Stimulated activated naive CD4-positive, alpha-beta T cell treated with Interleukin-2 at 50 U/mL for 16 hours (primary cell): ENCODE results near the gene CDC20B.
"Not testable (repeated sequence)": the region's sequence is repeated elsewhere in the genome, so short reads cannot be mapped to it uniquely, and the experiment has no call there.

Source experiments
- DNase-seq: peaks from one replicate; lab custom pipeline; 2025; lab: John Stamatoyannopoulos, UW

CDC20B gene

DNA sequence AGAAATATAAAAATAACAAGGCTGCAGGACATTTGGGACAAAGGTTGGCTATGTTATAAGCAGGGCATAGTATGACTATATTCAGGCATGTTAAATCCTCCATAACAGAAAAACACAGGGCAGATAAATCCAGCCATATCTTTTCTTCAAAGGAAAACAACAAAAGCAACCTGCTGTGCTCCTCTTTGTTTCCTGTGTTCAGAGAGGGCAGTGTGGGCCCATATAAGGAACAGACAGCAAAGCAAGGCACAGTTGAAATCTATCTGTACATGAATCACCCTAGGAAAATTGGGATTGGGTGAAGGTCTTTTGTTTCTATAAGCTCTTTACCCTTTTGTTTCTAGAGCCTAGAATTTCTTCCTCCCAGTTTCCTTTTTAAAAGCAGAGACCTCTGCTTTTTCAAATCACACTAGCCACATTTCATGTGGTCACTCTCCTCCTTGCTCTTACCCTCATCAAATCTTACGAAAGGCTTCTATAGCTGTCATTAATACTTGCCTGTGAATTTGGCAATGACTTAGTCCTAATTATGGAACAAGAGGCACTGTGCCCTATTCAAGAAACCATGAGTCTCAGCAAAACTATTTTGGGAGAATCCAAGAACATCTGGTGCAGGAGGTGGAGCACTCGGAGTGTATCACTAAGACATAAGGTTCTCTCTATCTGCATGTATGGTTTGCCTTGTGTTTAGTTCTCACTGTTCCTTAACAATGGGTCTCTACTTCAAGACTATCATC lies 68.8 kb downstream of the CDC20B start:
- no peak for DNase-seq

DNA sequence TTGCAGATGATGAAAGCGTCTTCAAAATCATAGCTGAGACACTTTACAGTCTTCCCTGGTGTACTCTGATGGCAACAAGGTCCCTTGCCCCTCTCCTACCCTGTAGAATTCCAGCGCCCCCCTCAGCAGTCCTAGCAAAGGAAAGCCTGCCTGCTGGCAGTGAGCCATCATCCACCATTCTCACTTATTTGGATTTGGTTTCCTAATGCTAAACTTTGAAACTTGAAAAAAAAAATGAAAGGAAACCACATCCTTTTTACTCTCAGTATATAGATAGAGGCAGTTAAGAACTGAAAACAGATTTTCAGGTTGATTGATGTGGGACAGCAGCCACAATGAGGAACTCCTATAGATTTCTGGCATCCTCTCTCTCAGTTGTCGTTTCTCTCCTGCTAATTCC lies 70.6 kb downstream of the CDC20B start, which contains the start of gene GZMA:
TSS of gene GZMA (plus strand) at position 299 of the 400 bp plus-strand sequence. CDS start at position 336, 37 bp downstream.
- DNase-seq, result no peak

DNA sequence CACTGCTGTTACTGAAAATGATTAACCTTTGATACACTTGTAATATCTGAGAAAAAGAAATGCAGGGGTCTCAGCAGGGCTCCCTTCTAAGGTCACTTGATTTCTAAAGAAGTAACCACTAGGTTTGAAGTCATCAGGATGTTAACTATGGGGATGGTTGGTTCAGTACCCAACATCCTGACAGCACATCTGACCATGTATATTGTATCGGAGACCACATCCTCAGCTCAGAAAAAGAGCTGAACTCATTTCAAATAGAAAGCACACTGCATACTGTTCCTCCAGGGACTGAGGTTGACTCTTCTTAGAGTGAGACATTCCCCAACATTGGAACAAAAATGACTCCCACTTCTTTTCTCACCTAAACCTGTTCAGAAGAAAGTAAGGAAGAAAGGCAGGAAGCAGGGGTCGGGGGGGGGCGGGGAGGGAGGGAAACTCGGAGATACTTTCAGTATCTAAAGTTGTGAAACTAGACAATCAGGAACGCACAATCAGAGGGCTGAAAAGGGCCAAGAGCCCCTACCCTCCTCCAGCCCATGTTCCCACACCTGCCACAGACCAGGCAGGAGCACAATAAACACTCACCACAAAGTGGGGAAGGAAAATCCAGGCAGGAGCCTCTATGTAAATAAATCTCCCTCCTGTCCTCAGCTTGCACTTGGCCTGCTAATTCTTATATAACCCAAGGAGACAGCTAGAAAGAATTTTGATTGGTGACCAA lies 71.3 kb downstream of the CDC20B start:
- DNase-seq, result no peak

DNA sequence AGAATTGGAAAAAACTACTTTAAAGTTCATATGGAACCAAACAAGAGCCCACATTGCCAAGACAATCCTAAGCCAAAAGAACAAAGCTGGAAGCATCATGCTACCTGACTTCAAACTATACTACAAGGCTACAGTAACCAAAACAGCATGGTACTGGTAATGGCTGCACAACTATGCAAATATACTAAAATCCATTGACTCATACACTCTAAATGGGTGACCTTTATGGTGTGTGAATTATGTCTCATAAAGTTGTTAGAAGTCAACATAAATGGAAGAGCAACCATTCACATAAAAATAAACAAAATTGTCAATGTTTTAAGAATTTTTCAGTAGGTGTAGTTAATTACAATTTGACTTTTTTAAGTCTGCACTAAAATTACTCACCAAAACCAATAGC lies 71.8 kb downstream of the CDC20B start:
- DNase-seq, result not testable (repeated sequence)

DNA sequence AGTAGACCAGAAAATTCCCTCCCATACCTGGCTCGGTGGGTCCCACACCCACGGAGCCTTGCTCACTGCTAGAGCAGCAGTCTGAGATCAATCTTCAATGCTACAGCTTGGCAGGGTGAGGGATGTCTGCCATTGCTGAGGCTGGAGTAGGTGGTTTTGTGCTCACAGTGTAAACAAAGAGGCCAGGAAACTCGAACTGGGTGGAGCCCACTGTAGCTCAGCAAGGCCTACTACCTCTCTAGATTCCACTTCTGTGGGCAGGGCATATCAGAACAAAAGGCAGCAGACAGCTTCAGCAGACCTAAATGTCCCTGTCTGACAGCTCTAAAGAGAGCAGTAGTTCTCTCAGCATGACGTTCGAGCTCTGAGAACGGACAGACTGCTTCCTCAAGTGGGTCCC lies 76.1 kb downstream of the CDC20B start:
- DNase-seq, result no peak

DNA sequence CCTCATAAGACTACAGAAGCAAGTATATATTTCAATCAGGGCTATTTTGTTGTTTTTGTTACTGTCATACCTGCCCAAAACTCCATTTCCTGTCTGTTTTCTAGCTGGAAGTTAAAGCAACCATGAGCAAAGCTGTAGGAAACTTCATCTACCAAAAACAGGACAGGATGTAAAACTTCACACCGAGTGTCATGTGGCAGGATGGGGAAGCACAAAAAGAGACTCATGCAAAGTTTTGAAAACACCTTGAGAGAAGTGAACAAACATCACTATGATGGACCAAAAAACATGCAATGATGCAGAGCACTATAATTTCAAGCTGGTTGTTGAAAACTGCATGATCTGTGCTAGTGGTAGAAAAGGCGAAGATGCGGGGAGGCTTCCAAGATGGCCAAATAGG lies 76.8 kb downstream of the CDC20B start:
- DNase-seq, result no peak

DNA sequence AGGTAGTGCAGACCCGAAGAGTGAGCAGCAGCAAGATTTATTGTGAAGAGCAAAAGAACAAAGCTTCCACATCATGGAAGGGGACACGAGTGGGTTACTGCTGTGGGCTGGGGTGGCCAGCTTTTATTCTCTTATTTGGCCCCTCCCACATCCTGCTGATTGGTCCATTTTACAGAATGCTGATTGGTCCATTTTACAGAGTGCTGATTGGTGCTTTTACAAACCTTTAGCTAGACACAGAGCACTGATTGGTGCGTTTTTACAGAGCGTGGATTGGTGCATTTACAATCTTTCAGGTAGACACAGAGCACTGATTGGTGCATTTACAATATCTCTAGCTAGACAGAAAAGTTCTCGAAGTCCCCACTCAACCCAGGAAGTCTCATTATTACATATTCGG lies 82.0 kb downstream of the CDC20B start:
- not testable (repeated sequence) for DNase-seq

DNA sequence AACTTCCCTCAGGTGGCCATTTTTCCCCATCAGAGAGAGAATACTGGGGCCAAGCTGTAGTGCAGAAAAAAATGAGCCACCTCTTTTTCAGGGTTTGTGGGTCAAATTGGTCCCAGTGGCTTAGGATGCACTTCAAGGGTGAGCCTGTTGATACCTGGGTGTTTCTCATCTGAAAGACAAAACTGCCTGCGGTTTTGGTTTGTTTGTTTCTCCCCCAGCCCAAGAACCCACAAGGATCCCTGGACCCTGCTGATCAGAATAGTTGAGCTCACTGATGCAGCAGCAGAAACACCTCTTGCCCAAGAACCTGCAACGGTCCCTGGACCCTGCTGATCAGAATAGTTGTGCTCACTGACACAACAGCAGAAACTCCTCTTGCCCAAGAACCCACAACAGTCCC lies 83.7 kb downstream of the CDC20B start:
- not testable (repeated sequence) for DNase-seq

DNA sequence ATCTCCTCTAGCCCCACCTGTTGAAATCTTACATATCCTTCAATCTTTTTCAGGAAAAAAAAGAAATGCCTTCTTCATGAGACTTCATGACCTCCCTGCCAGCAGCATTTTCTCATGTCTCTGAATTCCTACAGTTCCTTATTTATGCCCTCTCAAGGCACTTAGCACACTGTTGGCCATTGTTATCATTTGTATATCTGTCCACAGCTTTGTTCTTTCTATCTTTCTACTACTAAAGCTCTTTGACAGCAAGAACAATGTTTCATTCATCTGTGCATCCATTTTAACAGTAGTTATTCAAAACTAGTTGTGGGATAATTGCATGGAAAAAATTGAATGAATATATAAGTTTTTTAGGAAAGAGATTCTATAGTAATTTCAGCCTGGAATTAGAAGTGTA lies 91.4 kb downstream of the CDC20B start:
- no peak for DNase-seq

DNA sequence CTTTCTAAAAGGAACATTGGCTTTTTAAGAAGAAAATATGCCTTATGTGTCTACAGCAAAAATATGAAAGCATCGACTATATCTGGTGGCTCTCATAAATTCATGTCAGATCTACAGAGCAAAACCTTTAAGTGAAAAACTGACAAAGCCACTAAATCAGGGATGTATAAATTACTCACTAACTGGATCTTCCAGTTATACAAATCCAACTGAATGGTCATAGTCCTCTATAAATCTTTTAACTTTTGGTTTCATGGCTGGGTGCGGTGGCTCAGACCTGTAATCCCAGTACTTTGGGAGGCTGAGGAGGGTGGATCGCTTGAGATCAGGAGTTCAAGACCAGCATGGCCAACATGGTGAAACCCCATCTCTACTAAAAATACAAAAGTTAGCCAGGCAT lies 99.8 kb downstream of the CDC20B start:
- no peak for DNase-seq

DNA sequence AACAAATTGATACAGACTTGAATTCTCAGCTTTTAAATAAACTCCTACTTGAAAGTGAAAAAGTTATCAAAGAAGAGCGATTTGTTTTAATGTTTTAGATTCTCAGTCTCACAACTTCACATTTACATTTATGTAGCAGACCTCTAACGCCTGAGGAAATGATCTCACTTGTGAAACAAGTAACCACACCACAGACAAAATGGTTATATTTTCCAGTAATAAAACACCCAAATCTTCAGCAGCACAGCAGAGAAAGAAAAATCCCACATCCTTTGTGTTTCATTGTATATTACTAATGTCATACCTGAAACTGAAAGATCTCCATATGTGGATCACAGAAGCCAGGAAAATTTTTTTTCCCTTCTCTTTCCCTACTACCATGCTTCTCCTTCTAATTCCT lies 100.3 kb downstream of the CDC20B start:
- DNase-seq, result no peak

DNA sequence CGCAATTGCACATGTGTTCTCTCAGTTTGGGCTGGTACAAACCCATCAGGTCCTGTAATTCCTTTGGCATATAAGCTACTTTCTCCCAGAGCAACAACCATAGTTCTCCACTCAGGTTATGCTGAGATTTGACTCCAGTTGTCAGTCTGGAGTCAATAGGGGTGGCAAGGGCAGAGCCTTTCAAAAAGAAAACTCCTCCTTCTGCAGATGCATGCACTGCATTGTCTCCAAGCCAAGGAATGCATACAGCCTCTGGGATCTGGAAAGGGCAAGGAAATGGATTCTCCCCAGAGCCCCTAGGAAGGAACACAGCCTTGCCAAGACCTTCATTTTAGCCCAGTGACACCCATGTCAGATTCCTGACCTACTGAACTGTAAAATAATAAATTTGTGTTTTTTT lies 101.6 kb downstream of the CDC20B start:
- no peak for DNase-seq

DNA sequence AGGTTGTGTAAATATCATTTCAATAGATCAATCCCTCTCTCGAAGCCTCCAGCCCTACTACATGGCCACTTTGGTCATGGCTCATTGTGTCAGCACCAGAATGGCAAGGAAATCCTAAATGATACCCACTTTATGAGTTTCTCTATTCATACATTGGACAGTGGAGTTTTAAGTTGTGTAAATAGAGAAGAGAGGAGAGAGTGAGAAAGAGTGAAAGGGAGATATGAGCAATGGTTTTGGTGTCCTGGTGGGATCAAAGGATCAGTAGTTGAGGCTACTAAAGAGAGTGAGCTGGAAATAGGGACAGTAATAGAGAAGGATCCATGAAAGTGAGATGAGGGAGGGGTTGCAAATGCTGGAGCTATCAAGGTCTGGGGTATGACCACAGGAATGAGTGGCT lies 102.0 kb downstream of the CDC20B start:
- DNase-seq, result no peak

DNA sequence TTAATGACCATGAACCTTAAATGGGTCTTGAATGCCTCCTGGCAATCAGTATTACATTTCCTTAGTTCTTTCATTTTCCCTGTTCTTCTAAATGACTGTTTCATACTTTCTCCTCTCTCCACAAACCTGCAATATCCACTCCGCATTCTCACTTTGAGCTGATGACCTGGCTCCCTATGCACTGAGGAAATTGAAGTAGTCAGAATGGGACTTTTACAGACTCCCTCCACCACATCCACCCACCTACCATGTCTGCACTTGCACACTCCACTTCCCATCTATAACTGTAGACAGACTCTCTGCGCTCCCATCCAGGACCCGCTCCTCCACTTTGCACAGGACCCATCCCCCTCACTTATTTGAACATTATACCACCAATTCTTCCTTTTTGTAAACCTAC lies 106.7 kb downstream of the CDC20B start:
- no peak for DNase-seq

DNA sequence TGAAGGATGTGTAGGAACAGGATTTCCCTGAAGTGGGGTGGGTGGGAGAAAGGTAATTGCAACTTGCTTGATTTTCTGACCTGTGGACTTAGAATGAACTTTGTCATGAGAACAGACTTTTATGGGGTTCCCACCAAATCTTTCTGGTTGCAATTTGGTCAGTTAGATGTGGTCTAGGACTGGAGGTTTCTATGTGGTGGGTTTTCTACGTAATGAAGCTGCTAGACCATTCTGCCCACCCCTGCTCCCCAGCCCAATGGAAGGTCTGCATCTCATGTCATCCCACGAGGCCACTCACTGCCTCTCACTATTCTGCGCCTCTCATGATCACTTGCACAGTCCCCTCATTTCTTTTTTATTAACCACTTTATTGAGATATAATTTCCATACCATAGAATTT lies 108.5 kb downstream of the CDC20B start:
- no peak for DNase-seq

DNA sequence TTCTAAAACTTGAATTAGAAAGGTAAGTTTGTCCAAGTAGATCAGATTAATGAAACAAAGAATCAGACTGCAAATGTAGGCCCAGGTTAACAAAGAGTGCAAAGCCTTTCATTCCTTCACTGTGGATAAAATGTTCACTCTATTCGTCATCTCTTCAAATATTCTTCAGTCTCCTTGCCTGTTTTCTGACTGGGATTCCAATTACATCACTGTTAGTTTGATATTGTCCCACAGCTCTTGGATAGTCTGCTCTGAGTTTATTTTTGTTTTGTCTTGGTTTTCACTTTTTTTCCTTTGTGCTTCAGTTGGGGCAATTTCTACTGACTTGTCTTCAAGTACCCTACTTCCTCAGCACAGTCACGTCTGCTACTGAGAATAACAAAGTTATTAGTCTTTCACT lies 109.1 kb downstream of the CDC20B start:
- DNase-seq, result no peak

DNA sequence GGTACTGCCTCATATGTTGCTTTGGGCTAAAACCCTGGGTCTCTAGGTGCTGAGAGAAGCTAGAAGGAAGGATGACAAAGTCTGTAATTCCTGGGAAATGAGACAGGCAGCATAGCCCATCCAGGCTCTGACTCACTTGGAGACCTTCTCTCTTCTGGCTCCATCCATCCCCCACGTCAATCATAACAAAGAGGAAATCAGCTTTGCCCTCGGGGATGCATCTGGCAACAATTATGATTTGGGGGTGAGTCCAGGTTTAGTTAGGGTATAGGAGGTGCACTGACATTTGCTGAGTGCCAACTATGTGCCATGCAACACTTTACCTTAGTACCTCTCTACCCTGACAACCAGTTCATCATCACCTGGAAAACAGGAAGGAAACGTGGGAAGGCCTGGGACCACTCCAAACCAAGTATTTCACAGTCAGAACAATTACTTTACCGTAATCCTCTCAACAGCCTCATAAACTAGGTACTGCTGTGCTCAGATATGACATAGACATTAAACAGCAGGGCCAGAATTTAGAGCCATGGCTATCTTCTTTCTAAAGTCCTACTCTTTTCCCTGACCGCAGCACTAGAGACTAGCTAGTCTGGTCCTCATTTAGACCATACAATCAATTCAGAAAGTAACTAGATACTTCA lies 109.6 kb downstream of the CDC20B start:
- no peak for DNase-seq
